Activated naive CD4-positive, alpha-beta T cell treated with anti-CD3 and anti-CD28 coated beads, Interleukin-2, amount 10 ng/mL, durations not matched to agents 7 days and 5 days (primary cell): Measurements from ENCODE around the gene METTL21A.
A peak's percentile ranks its signal among the peaks of the same experiment; 100 is the strongest.
"Not testable (repeated sequence)": the region's sequence is repeated elsewhere in the genome, so short reads cannot be mapped to it uniquely, and the experiment has no call there.

Source experiments
- CTCF ChIA-PET: fragments of 350-600 bp; sonication (Branson Sonifier 250); formaldehyde crosslinking; loops from one replicate; lab custom pipeline; 2021; ENCODE audit warnings: antibody characterized with exemption; lab: Charles Lee
- DNase-seq: peaks from one replicate; pipeline ENCODE4 v3.0.0-alpha.2; 2020
- H3K27ac Mint-ChIP-seq: one replicate; pipeline ENCODE4 v1.8.0; 2021; ENCODE audit warnings: mild to moderate bottlenecking, moderate library complexity, mixed read lengths
- H3K27me3 Mint-ChIP-seq: one replicate; pipeline ENCODE4 v1.8.0; 2021; ENCODE audit warnings: mild to moderate bottlenecking, mixed read lengths
- H3K36me3 Mint-ChIP-seq: one replicate; pipeline ENCODE4 v1.8.0; 2021; ENCODE audit warnings: mixed read lengths
- H3K4me1 Mint-ChIP-seq: one replicate; pipeline ENCODE4 v1.8.0; 2021; ENCODE audit warnings: mixed read lengths
- H3K4me3 Mint-ChIP-seq: one replicate; pipeline ENCODE4 v1.8.0; 2021; ENCODE audit warnings: mild to moderate bottlenecking, moderate library complexity, mixed read lengths
- H3K9me3 Mint-ChIP-seq: one replicate; pipeline ENCODE4 v1.8.0; 2021; ENCODE audit warnings: mixed read lengths

Gene METTL21A

GRCh38 chr2:207639288-207639687 lies 14.1 kb upstream of the METTL21A start:
- H3K36me3 Mint-ChIP-seq, DNase-seq, H3K4me1 Mint-ChIP-seq, H3K27ac Mint-ChIP-seq, H3K4me3 Mint-ChIP-seq, H3K27me3 Mint-ChIP-seq: not testable (repeated sequence)
- CTCF ChIA-PET: interaction anchor here (1.8 kb wide), 1 partner anchor 12 kb away, joined by 5 read pairs; no protein-coding TSS in a partner anchor
- H3K9me3 Mint-ChIP-seq: peaks cover 11% of the 10 kb centered on the region

- CTCF ChIA-PET: interaction anchor here (0.9 kb wide), 1 partner anchor 9 kb away, joined by 3 read pairs; no protein-coding TSS in a partner anchor
- Mint-ChIP-seq H3K4me1 (no peaks in the 10 kb centered on the region), H3K27ac (no peak overlapping the region), H3K9me3 (peaks cover 5% of the 10 kb centered on the region), H3K36me3 (no peaks in the 10 kb centered on the region), H3K27me3 (peaks cover 10% of the 10 kb centered on the region), H3K4me3 (no peak overlapping the region)
- DNase-seq: no peak
Measured at GRCh38 chr2:207635468-207636200, 10.4 kb upstream of the METTL21A start.

GRCh38 chr2:207633686-207634085 lies 8.5 kb upstream of the METTL21A start:
- H3K9me3 Mint-ChIP-seq: no peaks in the 10 kb centered on the region
- H3K4me1 Mint-ChIP-seq: no peaks in the 10 kb centered on the region
- H3K36me3 Mint-ChIP-seq: no peaks in the 10 kb centered on the region
- no peak overlapping the region for H3K27ac Mint-ChIP-seq
- CTCF ChIA-PET: interaction anchor here (0.8 kb wide), 1 partner anchor 401 kb away, joined by 4 read pairs; no protein-coding TSS in a partner anchor
- no peak overlapping the region for H3K4me3 Mint-ChIP-seq
- peaks cover 10% of the 10 kb centered on the region for H3K27me3 Mint-ChIP-seq
- DNase-seq: no peak

DNA sequence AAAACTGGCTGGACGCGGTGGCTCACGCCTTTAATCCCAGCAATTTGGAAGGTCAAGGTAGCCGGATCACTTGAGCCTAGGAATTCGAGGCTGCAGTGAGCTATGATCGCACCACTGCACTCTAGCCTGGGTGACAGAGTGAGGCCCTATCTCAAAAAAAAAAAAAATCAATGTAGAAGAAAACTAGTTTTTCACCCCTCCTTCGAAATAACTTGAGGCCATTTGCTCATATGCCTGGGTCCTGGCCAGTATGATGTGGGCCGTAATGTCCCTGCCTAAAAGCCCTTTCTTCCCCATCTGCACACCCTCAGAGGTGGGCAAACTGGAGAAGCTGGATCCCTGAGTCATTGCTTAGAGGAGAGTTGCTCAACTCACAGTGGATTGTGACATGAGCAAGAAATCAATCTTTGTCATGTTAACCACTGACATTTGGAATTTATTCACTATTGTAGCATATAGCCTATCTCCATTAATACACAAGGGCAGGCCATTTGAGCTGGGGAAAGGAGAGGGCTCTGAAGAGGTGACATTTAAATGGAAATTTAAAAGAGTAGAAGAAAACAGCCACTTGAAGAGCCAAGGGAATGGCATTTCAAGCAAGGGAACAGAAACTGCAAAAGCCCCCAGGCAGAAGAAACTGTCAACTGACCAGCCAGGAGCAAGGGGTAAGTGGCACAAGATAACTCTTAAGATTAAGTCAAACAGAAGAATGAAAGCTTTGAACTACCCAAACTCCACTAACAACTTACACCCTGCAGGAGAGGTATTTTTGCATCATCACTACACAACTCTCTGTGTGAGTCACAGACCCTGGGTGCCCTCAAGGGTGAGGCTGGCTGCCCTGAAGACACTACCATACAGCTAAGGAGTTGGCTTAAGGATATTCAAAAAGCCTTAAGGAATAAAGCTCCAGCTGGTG lies 7.6 kb upstream of the METTL21A start:
- no peak for DNase-seq
- Mint-ChIP-seq H3K27ac (no peak overlapping the region), H3K4me3 (no peak overlapping the region), H3K4me1 (peaks cover under 1% of the 10 kb centered on the region), H3K36me3 (no peaks in the 10 kb centered on the region), H3K9me3 (no peaks in the 10 kb centered on the region), H3K27me3 (peaks cover 10% of the 10 kb centered on the region)
- CTCF ChIA-PET: interaction anchor here (0.6 to 0.8 kb wide), 2 partner anchors 18 to 401 kb away, joined by 3 to 4 read pairs; no protein-coding TSS in a partner anchor

DNA sequence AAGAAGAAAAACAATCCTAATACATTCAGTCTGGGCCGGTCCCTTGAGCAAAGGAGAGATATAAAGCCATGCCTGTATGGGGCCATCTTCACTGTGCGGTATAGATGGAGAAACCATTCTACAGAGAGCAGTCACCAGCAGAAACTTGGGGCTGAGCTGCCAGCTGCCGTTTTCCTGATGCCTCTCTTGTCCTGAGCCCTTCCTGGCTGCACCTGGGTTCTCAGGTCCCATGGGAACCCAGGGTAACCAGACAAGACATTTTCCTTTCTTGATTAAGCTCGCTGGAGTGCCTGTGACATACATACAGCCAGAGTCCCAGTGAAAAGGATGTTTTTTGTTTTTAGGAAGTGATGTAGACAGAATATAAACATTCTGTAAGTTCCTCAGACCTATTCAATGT lies 5.3 kb upstream of the METTL21A start:
- Mint-ChIP-seq H3K9me3 (no peaks in the 10 kb centered on the region), H3K36me3 (no peaks in the 10 kb centered on the region), H3K4me1 (peaks cover 19% of the 10 kb centered on the region), H3K27me3 (peaks cover 7% of the 10 kb centered on the region), H3K27ac (no peak overlapping the region), H3K4me3 (no peak overlapping the region)
- no peak for DNase-seq
- CTCF ChIA-PET: interaction anchor here (0.6 kb wide), 1 partner anchor 119 kb away, joined by 3 read pairs; no protein-coding TSS in a partner anchor

DNA sequence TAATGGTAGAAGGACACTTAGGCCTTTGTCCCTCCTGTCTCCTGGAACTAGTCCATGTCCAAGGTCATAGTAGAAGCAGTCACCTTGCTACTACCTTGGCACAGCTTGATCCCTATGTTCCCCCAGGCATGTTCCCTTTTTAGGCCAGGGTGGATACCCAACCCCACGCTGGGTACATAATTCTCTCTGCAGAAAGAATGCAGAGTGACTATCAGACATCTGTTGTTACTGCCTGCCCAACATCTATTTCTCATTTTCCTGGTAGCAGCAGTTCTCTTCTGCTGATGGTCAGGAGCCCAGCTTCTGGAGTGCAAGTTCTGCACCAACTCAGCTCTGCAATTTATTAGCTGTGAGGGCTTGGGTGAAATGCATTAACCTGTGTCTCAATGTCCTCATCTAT lies 4.4 kb upstream of the METTL21A start:
- Mint-ChIP-seq H3K4me1 (peaks cover 19% of the 10 kb centered on the region), H3K9me3 (no peaks in the 10 kb centered on the region), H3K4me3 (no peak overlapping the region), H3K27ac (no peak overlapping the region), H3K27me3 (peaks cover 7% of the 10 kb centered on the region), H3K36me3 (no peaks in the 10 kb centered on the region)
- CTCF ChIA-PET: no interaction called here
- DNase-seq: no peak

DNA sequence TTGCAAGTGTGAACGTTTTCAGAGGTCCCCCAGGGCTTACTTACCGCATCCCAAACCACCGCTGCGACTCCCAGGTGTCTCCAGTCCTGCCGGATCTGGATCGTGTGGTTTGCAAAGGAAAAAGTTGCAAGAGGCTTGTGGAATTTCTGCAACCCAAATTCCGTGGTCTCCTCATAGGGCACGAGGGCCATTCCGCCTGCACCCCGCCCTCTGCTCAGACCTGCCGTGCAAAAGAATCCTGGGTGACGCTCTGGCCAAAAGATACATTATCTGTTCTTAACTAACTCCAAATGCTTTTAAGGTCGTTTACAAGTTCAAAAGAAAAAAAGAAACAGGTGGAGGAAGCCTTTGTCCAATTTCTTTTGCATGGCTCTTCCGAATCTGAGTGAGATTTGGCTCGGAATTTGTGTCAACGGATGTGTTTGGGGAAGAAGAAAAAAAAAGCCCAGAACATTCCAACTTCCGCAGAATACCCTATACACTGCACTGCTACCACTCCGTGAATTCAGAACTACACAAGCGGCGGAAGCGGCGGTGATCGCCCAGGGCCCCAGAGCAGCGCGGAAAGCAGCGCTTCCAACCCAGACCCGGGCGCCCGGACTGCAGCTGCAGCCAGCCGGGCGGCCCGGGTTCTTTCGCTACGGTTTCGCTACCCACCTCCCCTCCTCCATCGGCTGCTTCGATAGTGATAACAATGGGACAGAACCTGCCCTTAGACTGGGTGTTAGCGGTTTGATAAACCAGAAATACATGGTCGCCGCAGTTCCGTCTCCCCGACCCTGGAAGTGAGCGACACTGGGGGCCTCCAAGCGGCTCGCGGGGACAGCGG lies 795 bp downstream of the METTL21A start:
- Mint-ChIP-seq H3K27ac (peak overlapping the region; percentile 97), H3K4me3 (peak overlapping the region; percentile 92), H3K36me3 (peaks cover 20% of the 10 kb centered on the region), H3K9me3 (no peaks in the 10 kb centered on the region), H3K4me1 (peaks cover 64% of the 10 kb centered on the region), H3K27me3 (no peaks in the 10 kb centered on the region)
- peak; percentile 79 for DNase-seq
- CTCF ChIA-PET: interaction anchor here (1.3 to 2.7 kb wide), 4 partner anchors 87 to 96 kb away, joined by 4 to 10 read pairs (median 8); partner anchors contain the start of genes CCNYL1 and CREB1

GRCh38 chr2:207621501-207622039 lies 3.6 kb downstream of the METTL21A start:
- H3K27ac Mint-ChIP-seq: no peak overlapping the region

GRCh38 chr2:207619764-207620203 lies 5.4 kb downstream of the METTL21A start:
- H3K4me3 Mint-ChIP-seq: no peak overlapping the region
- peaks cover 54% of the 10 kb centered on the region for H3K4me1 Mint-ChIP-seq
- H3K27ac Mint-ChIP-seq: peak overlapping the region; percentile 76
- H3K36me3 Mint-ChIP-seq: peaks cover 36% of the 10 kb centered on the region
- no peaks in the 10 kb centered on the region for H3K27me3 Mint-ChIP-seq
- no peaks in the 10 kb centered on the region for H3K9me3 Mint-ChIP-seq
- CTCF ChIA-PET: interaction anchor here (1.1 kb wide), 1 partner anchor 86 kb away, joined by 3 read pairs; no protein-coding TSS in a partner anchor
- no peak for DNase-seq

More at GRCh38 chr2:207621501-207622039, 3.6 kb downstream of the METTL21A start:
- no peaks in the 10 kb centered on the region for H3K27me3 Mint-ChIP-seq
- CTCF ChIA-PET: no interaction called here
- H3K4me1 Mint-ChIP-seq: peaks cover 62% of the 10 kb centered on the region
- no peaks in the 10 kb centered on the region for H3K9me3 Mint-ChIP-seq
- no peak overlapping the region for H3K4me3 Mint-ChIP-seq
- DNase-seq: no peak
- peaks cover 33% of the 10 kb centered on the region for H3K36me3 Mint-ChIP-seq

GRCh38 chr2:207617011-207617671 lies 8.1 kb downstream of the METTL21A start:
- Mint-ChIP-seq H3K4me3 (no peak overlapping the region), H3K27me3 (no peaks in the 10 kb centered on the region), H3K4me1 (peaks cover 34% of the 10 kb centered on the region), H3K27ac (peak overlapping the region; percentile 16), H3K36me3 (peaks cover 41% of the 10 kb centered on the region), H3K9me3 (no peaks in the 10 kb centered on the region)
- DNase-seq: no peak
- CTCF ChIA-PET: no interaction called here

DNA sequence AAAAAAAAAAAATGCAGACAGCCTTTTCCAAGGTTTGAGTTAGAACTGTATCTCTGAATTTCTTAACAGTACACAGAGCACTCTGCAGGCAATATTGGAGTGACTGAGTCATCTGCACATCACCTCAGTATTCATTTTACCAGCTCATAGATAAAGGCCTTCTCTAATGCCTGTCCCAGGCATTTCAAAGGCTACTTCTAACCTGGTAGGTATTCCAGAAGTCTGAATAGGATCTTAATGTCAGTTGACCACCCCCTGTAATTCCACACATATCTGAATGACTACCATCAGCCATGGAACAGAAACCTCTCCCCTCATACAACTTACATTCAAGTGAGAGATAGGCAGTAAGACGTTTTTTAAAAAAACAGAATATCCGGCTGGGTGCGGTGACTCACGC lies 9.0 kb downstream of the METTL21A start:
- peaks cover 25% of the 10 kb centered on the region for H3K4me1 Mint-ChIP-seq
- H3K4me3 Mint-ChIP-seq: no peak overlapping the region
- no peaks in the 10 kb centered on the region for H3K9me3 Mint-ChIP-seq
- H3K36me3 Mint-ChIP-seq: peaks cover 35% of the 10 kb centered on the region
- no peak for DNase-seq
- no peaks in the 10 kb centered on the region for H3K27me3 Mint-ChIP-seq
- no peak overlapping the region for H3K27ac Mint-ChIP-seq
- CTCF ChIA-PET: no interaction called here

DNA sequence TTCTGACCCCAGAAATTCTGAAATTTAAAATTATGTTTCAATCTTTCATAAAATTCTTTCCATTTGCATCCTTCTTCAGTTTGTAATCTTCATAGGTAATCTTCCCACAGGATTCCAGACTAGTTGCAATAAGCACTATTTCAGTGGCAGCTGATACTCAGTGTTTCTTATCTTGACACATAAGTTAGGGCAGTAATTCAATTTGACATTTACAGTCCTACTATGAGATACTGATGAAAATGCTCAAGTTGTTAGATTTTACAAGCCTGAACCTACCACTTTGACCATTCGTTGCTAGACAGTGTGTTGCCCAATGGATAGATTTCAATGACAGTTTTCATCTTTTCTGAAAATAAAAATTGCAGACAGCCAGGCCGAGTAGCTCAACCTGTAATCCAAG lies 10.4 kb downstream of the METTL21A start:
- CTCF ChIA-PET: no interaction called here
- no peak overlapping the region for H3K4me3 Mint-ChIP-seq

DNA sequence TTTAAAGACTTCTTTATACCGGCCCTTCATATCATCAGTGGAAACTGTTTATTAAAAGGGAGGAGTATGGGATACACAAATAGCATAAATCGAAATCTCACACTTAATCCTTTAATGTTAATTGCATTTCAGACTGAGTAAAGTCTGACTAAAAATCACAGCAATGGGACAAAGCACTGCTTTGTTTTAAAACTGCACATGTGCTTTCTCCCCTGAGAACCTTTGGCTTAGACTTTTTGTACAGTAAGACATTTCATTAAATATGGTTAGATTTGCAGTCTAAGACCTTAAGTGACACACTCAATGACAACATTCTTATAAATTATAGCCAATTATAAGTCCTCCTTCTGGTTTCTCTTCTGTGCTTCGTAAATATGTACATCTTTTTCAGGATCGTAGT lies 12.5 kb downstream of the METTL21A start:
- Mint-ChIP-seq H3K36me3 (peaks cover 40% of the 10 kb centered on the region), H3K27ac (no peak overlapping the region), H3K4me1 (peaks cover 5% of the 10 kb centered on the region), H3K9me3 (no peaks in the 10 kb centered on the region), H3K4me3 (no peak overlapping the region), H3K27me3 (no peaks in the 10 kb centered on the region)
- DNase-seq: no peak
- CTCF ChIA-PET: no interaction called here

More for the DNA sequence above, 10.4 kb downstream of the METTL21A start:
- Mint-ChIP-seq H3K9me3 (no peaks in the 10 kb centered on the region), H3K27me3 (no peaks in the 10 kb centered on the region), H3K27ac (no peak overlapping the region), H3K4me1 (peaks cover 13% of the 10 kb centered on the region), H3K36me3 (peaks cover 28% of the 10 kb centered on the region)
- DNase-seq: no peak
